SK-N-SH treated with all-trans-retinoic acid at 6 μM for 48 hours (cell line): ENCODE results near the gene FAM20C.
"Not testable (repeated sequence)": the region's sequence is repeated elsewhere in the genome, so short reads cannot be mapped to it uniquely, and the experiment has no call there.

Experiments used
- ATAC-seq: fragments of 200-7000 bp; cut with Tn5 transposase; 3 replicates; pipeline ENCODE4 v1.9.1; 2020; ENCODE audit warnings: mild to moderate bottlenecking, moderate library complexity
- ARNTL ChIP-seq: fragments of 450-650 bp; formaldehyde crosslinking; IDR thresholded peaks from 2 replicates; pipeline ENCODE4 v1.5.0; 2020; ENCODE audit warnings: low read depth, mild to moderate bottlenecking, moderate library complexity, borderline replicate concordance
- CREB5 ChIP-seq: fragments of 250-450 bp; sonication (Bioruptor Pico); IDR thresholded peaks from 2 replicates; pipeline ENCODE4 v1.5.1; 2020; ENCODE audit warnings: low read depth, mild to moderate bottlenecking, moderate library complexity
- CSDC2 ChIP-seq: fragments of 250-450 bp; sonication (Bioruptor Pico); IDR thresholded peaks from 2 replicates; pipeline ENCODE4 v1.5.0; 2020; ENCODE audit warnings: mild to moderate bottlenecking, moderate library complexity
- GLIS3 ChIP-seq: fragments of 250-450 bp; sonication (Bioruptor Pico); IDR thresholded peaks from 2 replicates; pipeline ENCODE4 v1.5.0; 2020; ENCODE audit warnings: mild to moderate bottlenecking, moderate library complexity
- OSR1 ChIP-seq: fragments of 250-450 bp; sonication (Bioruptor Pico); IDR thresholded peaks from 2 replicates; pipeline ENCODE4 v1.8.0; 2022; ENCODE audit warnings: moderate library complexity, mild to moderate bottlenecking, inconsistent platforms
- PATZ1 ChIP-seq: fragments of 250-450 bp; sonication (Bioruptor Pico); IDR thresholded peaks from 2 replicates; pipeline ENCODE4 v1.8.0; 2020; ENCODE audit warnings: mild to moderate bottlenecking, moderate library complexity, borderline replicate concordance
- POU6F1 ChIP-seq: fragments of 250-450 bp; sonication (Bioruptor Pico); IDR thresholded peaks from 2 replicates; pipeline ENCODE4 v1.8.0; 2021; ENCODE audit warnings: low read depth, mild to moderate bottlenecking, moderate library complexity, borderline replicate concordance
- PPARA ChIP-seq: fragments of 250-450 bp; sonication (Bioruptor Pico); IDR thresholded peaks from 2 replicates; pipeline ENCODE4 v1.5.0; 2020; ENCODE audit warnings: mild to moderate bottlenecking, borderline replicate concordance
- RARB ChIP-seq: fragments of 250-450 bp; sonication (Bioruptor Pico); IDR thresholded peaks from 2 replicates; pipeline ENCODE4 v1.8.0; 2021; ENCODE audit warnings: mild to moderate bottlenecking, moderate library complexity
- SNAI2 ChIP-seq: fragments of 250-450 bp; sonication (Bioruptor Pico); IDR thresholded peaks from 2 replicates; pipeline ENCODE4 v1.5.0; 2020; ENCODE audit warnings: mild to moderate bottlenecking, moderate library complexity
- TOX ChIP-seq: fragments of 250-450 bp; sonication (Bioruptor Pico); IDR thresholded peaks from 2 replicates; pipeline ENCODE4 v1.8.0; 2021; ENCODE audit warnings: mild to moderate bottlenecking, moderate library complexity, borderline replicate concordance
- TSHZ2 ChIP-seq: fragments of 250-450 bp; sonication (Bioruptor Pico); IDR thresholded peaks from 2 replicates; pipeline ENCODE4 v1.5.0; 2020; ENCODE audit warnings: mild to moderate bottlenecking, moderate library complexity
- ZC3H10 ChIP-seq: fragments of 250-450 bp; sonication (Bioruptor Pico); IDR thresholded peaks from 2 replicates; pipeline ENCODE4 v1.5.1; 2021; ENCODE audit warnings: mild to moderate bottlenecking, moderate library complexity
- ZFP3 ChIP-seq: fragments of 250-450 bp; sonication (Bioruptor Pico); IDR thresholded peaks from 2 replicates; pipeline ENCODE4 v1.5.0; 2020; ENCODE audit warnings: mild to moderate bottlenecking, moderate library complexity
- ZFP30 ChIP-seq: fragments of 450-650 bp; formaldehyde crosslinking; IDR thresholded peaks from 2 replicates; pipeline ENCODE4 v1.5.0; 2022; ENCODE audit warnings: mild to moderate bottlenecking, moderate library complexity
- ZNF565 ChIP-seq: fragments of 450-650 bp; formaldehyde crosslinking; conservative IDR thresholded peaks from 2 replicates; pipeline ENCODE4 v1.5.0; 2020; ENCODE audit warnings: low read depth, mild to moderate bottlenecking, moderate library complexity
- ZNF70 ChIP-seq: fragments of 450-650 bp; formaldehyde crosslinking; IDR thresholded peaks from 2 replicates; pipeline ENCODE4 v1.5.0; 2020; ENCODE audit warnings: mild to moderate bottlenecking, moderate library complexity
- ZNF8 ChIP-seq: fragments of 450-650 bp; formaldehyde crosslinking; IDR thresholded peaks from 2 replicates; pipeline ENCODE4 v1.5.0; 2020; ENCODE audit warnings: mild to moderate bottlenecking, moderate library complexity

FAM20C gene

GRCh38 chr7:179948-180694 is 12.2 kb upstream of the FAM20C start:
- TF ChIP-seq TSHZ2 (no peak), OSR1 (CRISPR knock-in tag) (no peak), ZC3H10 (no peak), ZNF8 (no peak), ZNF565 (CRISPR knock-in tag) (no peak), ZFP30 (CRISPR knock-in tag) (no peak), TOX (CRISPR knock-in tag) (no peak), POU6F1 (no peak), PPARA (CRISPR knock-in tag) (no peak), ZNF70 (no peak), RARB (CRISPR knock-in tag) (no peak), CREB5 (CRISPR knock-in tag) (no peak), CSDC2 (CRISPR knock-in tag) (no peak), PATZ1 (CRISPR knock-in tag) (no peak)
- ATAC-seq: no peak

GRCh38 chr7:181738-182137 is 10.6 kb upstream of the FAM20C start:
- no peak for ATAC-seq
- TF ChIP-seq GLIS3 (CRISPR knock-in tag) (no peak), ARNTL (CRISPR knock-in tag) (no peak), ZNF565 (CRISPR knock-in tag) (no peak), ZC3H10 (no peak), CSDC2 (CRISPR knock-in tag) (no peak), PATZ1 (CRISPR knock-in tag) (no peak), OSR1 (CRISPR knock-in tag) (no peak), SNAI2 (CRISPR knock-in tag) (no peak), ZFP3 (CRISPR knock-in tag) (no peak)

- ATAC-seq: not testable (repeated sequence)
Measured at GRCh38 chr7:182502-182901, 9.9 kb upstream of the FAM20C start.
